ENCODE data around the gene HSPB6. TPM values are rescaled to one million over a fixed set of nuclear protein-coding genes. Genes with fewer than 3 reads are reported as not detected.

HSPB6 gene
- polyA plus RNA-seq, 1 of the 3 experiments (the other 2 are of a cell fraction): 0.43 TPM

- H2AFZ ChIP-seq (ENCODE audit: low read depth): no peak overlapping the region
- ChIA-PET CTCF (interaction anchor here (1.0 kb wide), 2 partner anchors 13 to 17 kb away, joined by 3 read pairs; no protein-coding TSS in a partner anchor), POLR2A (interaction anchor here (1.3 to 3.5 kb wide), 2 partner anchors 9 to 13 kb away, joined by 4 to 10 read pairs; no protein-coding TSS in a partner anchor)
- 94% methylated on average over 13 of the region's 25 CpGs for WGBS (ENCODE audit: low lambda C conversion rate)
- TF ChIP-seq, protein P1, sequence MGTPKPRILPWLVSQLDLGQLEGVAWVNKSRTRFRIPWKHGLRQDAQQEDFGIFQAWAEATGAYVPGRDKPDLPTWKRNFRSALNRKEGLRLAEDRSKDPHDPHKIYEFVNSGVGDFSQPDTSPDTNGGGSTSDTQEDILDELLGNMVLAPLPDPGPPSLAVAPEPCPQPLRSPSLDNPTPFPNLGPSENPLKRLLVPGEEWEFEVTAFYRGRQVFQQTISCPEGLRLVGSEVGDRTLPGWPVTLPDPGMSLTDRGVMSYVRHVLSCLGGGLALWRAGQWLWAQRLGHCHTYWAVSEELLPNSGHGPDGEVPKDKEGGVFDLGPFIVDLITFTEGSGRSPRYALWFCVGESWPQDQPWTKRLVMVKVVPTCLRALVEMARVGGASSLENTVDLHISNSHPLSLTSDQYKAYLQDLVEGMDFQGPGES (IDR thresholded peaks at IDR 0.05; ENCODE audit: low read depth, low read length): no peak
- no peak for TF ChIP-seq CHD2 (IDR thresholded peaks at IDR 0.05; ENCODE audit: low read length, partially characterized antibody)
- TF ChIP-seq FOXJ3 (CRISPR knock-in tag; IDR thresholded peaks at IDR 0.05): no peak
- TF ChIP-seq JUND (IDR thresholded peaks at IDR 0.05): no peak
- TF ChIP-seq, protein P2, sequence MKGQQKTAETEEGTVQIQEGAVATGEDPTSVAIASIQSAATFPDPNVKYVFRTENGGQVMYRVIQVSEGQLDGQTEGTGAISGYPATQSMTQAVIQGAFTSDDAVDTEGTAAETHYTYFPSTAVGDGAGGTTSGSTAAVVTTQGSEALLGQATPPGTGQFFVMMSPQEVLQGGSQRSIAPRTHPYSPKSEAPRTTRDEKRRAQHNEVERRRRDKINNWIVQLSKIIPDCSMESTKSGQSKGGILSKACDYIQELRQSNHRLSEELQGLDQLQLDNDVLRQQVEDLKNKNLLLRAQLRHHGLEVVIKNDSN (IDR thresholded peaks at IDR 0.05; ENCODE audit: borderline replicate concordance, low read depth): no peak
- no peak for TF ChIP-seq CTCF (IDR thresholded peaks at IDR 0.05)
- no peak for TF ChIP-seq SMC3 (IDR thresholded peaks at IDR 0.05; ENCODE audit: low read depth, low read length)
- TF ChIP-seq EZH2phosphoT487 (IDR thresholded peaks at IDR 0.05; ENCODE audit: borderline replicate concordance, low read depth): no peak
- TF ChIP-seq FOXM1 (IDR thresholded peaks at IDR 0.05; ENCODE audit: low read depth): no peak
- no peak for TF ChIP-seq TAF1 (IDR thresholded peaks at IDR 0.05; ENCODE audit: borderline replicate concordance, low read depth, low read length)
- no peak for TF ChIP-seq MXI1 (IDR thresholded peaks at IDR 0.05; ENCODE audit: low read depth, low read length)
- TF ChIP-seq, protein P3, sequence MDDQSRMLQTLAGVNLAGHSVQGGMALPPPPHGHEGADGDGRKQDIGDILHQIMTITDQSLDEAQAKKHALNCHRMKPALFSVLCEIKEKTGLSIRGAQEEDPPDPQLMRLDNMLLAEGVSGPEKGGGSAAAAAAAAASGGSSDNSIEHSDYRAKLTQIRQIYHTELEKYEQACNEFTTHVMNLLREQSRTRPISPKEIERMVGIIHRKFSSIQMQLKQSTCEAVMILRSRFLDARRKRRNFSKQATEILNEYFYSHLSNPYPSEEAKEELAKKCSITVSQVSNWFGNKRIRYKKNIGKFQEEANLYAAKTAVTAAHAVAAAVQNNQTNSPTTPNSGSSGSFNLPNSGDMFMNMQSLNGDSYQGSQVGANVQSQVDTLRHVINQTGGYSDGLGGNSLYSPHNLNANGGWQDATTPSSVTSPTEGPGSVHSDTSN (IDR thresholded peaks at IDR 0.05): no peak
- H3K9me2 ChIP-seq: no peaks in the 10 kb centered on the region
- H3K4me3 ChIP-seq (ENCODE audit: low read depth in 2 of 2, low read length in 1 of 2): no peak overlapping the region
- no peak for DNase-seq
- H3K79me2 ChIP-seq (ENCODE audit: insufficient read depth): no peaks in the 10 kb centered on the region
- H3K4me2 ChIP-seq: no peak overlapping the region
- no peaks in the 10 kb centered on the region for H3F3A ChIP-seq (replicated peaks; ENCODE audit: insufficient read depth)
- no peaks in the 10 kb centered on the region for H3K9me3 ChIP-seq
- H4K20me1 ChIP-seq (ENCODE audit: insufficient read depth): peaks cover 3% of the 10 kb centered on the region; the same call in 1 of the 2 replicates
- no peaks in the 10 kb centered on the region for H3K4me1 ChIP-seq (ENCODE audit: control insufficient read depth in 1 of 2, insufficient read depth in 2 of 2, low read depth in 1 of 2, low read length in 1 of 2)
- peaks cover 18 to 93% of the 10 kb centered on the region in 2 experiments for H3K36me3 ChIP-seq (replicated peaks in 1 of 2; ENCODE audit: control insufficient read depth in 1 of 2, insufficient read depth in 2 of 2, low read length in 1 of 2)
- no peaks in the 10 kb centered on the region for H3K27me3 ChIP-seq (ENCODE audit: insufficient read depth)
- no peak overlapping the region for H3K27ac ChIP-seq (ENCODE audit: low read depth in 2 of 2, low read length in 1 of 2)
- no peak overlapping the region for H3K9ac ChIP-seq
These were observed 29.5 kb downstream of the HSPB6 start for GRCh38 chr19:35727053-35727955.

Measured in SK-N-SH (cell line).